Measurements from ENCODE around the gene SEPTIN1. TPM values are rescaled to one million over a fixed set of nuclear protein-coding genes. Genes with fewer than 3 reads are reported as not detected.

SEPTIN1 gene
- total RNA-seq, 2 experiments from 2014 or later = 133 to 181 TPM

DNA sequence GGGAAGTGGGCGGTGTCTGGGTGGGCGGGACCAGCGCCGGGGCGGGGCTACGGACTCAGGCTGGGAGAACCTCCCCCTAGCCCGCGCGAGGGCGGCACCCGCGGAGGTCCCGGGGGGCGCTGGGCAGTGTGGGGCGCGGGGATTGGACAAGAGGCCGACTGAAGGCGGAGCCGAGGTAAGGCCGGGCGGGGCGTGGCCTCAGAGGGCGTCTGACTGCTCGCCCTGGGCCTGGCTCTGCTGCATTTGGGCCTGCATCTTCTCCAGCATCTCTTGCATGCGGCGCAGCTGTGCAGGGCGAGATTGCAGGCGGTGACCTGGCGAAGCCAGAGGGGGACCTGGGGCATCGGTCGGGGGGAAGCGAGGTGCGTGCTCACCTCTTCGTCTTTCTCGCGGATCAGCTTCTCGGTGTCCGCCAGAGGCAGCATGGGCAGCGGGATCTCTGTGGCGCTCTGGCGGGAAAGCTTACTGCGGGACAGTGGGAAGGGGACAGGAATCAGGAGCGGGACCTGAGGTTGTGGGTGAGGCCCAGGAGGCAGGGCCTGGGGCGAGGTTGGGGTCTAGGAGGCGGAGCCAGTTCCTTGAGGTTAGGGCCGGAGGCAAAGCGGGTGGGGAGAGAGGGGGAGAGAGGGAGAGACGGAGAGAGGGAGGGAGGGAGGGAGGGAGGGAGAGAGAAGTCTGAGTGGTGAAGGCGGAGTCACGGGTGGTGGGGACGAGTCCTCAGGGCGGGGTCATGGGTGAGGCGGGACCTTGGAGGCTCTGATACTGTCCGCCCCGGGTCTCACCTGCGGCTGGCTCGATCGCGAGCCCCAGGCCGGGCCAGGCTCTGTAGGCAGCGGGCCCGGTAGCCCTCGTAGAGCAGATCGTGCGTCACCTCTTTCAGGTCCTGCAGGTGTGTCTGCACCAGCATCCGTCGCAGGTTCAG, 3.9 kb downstream of the SEPTIN1 start:
- intact Hi-C loops (cut with micrococcal nuclease; ENCODE audit: unreplicated experiment) = loop anchor here (1.0 to 10.0 kb wide), 3 partner anchors 17 to 384 kb away; partner anchors contain the start of genes HIRIP3, INO80E and ZNF48
- no peaks in the 10 kb centered on the region for H3K9me3 ChIP-seq (ENCODE audit: low read length)
- H3K4me2 ChIP-seq (ENCODE audit: low read length) = peak overlapping the region; percentile 100
- ChIA-PET POLR2A (interaction anchor here (0.7 to 2.8 kb wide), 2 partner anchors 7 to 19 kb away, joined by 5 to 10 read pairs; partner anchors contain the start of gene TBC1D10B), CTCF (ENCODE audit: unreplicated experiment) (interaction anchor here (0.6 kb wide), 1 partner anchor 246 kb away, joined by 5 read pairs; no protein-coding TSS in a partner anchor)
- H3K4me3 ChIP-seq (ENCODE audit: low read depth, low read length, poor library complexity, severe bottlenecking) = peak overlapping the region; percentile 74
- H4K20me1 ChIP-seq (ENCODE audit: insufficient read depth, low read length) = no peaks in the 10 kb centered on the region
- no peak overlapping the region for H2AFZ ChIP-seq (ENCODE audit: low read length)
- H3K36me3 ChIP-seq (ENCODE audit: insufficient read depth, low read length) = peaks cover 21% of the 10 kb centered on the region
- H3K79me2 ChIP-seq (ENCODE audit: insufficient read depth, low read depth, low read length) = peaks cover 34% of the 10 kb centered on the region; the same call in 1 of the 2 replicates
- BruUV-seq (replicated peaks) = TSS peak; percentile 41
- H3K9me2 ChIP-seq (ENCODE audit: insufficient read depth, low read length) = no peaks in the 10 kb centered on the region
- peaks cover 52% of the 10 kb centered on the region for H3K4me1 ChIP-seq (ENCODE audit: insufficient read depth, low read length, poor library complexity, severe bottlenecking)
- DNase-seq (ENCODE audit: low spot score) = peak; percentile 99
- TF ChIP-seq, protein P1, sequence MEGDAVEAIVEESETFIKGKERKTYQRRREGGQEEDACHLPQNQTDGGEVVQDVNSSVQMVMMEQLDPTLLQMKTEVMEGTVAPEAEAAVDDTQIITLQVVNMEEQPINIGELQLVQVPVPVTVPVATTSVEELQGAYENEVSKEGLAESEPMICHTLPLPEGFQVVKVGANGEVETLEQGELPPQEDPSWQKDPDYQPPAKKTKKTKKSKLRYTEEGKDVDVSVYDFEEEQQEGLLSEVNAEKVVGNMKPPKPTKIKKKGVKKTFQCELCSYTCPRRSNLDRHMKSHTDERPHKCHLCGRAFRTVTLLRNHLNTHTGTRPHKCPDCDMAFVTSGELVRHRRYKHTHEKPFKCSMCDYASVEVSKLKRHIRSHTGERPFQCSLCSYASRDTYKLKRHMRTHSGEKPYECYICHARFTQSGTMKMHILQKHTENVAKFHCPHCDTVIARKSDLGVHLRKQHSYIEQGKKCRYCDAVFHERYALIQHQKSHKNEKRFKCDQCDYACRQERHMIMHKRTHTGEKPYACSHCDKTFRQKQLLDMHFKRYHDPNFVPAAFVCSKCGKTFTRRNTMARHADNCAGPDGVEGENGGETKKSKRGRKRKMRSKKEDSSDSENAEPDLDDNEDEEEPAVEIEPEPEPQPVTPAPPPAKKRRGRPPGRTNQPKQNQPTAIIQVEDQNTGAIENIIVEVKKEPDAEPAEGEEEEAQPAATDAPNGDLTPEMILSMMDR (conservative IDR thresholded peaks at IDR 0.05; ENCODE audit: low read length) = no peak
- no peak for TF ChIP-seq EZH2phosphoT487 (IDR thresholded peaks at IDR 0.05; ENCODE audit: borderline replicate concordance, low read depth, low read length)
- peak overlapping the region; percentile 97 for H3K27ac ChIP-seq (ENCODE audit: low read depth, low read length, poor library complexity, severe bottlenecking)

DNA sequence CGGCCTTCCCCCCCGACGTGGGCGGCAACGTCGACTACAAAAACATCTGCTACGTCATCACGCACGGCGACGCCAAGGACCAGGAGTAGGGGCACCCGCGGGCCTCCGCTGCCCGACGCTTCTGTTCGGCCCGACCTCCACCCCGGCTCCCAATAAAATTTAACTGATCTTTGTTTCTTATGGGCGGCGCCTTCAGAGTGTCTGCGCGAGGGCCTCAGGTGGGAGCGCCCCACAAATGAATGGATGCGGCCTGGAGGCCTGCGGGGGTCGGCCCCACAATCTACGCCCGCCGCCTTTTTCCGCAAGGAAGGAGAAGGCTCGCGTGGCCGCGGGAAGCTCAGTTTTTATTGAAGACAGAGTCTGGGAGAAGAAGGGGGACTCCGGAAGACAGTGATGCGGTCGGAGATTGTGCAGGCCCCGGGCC, 4.5 kb downstream of the SEPTIN1 start:
- Histone ChIP-seq H3K9me3 (ENCODE audit: low read length) (no peaks in the 10 kb centered on the region), H3K79me2 (ENCODE audit: insufficient read depth, low read depth, low read length) (peaks cover 31% of the 10 kb centered on the region; the same call in 1 of the 2 replicates), H3K4me1 (ENCODE audit: insufficient read depth, low read length, poor library complexity, severe bottlenecking) (peaks cover 50% of the 10 kb centered on the region), H2AFZ (ENCODE audit: low read length) (peak overlapping the region; percentile 47; the same call in 1 of the 2 replicates), H3K4me3 (ENCODE audit: low read depth, low read length, poor library complexity, severe bottlenecking) (peak overlapping the region; percentile 74), H3K36me3 (ENCODE audit: insufficient read depth, low read length) (peaks cover 21% of the 10 kb centered on the region), H3K9me2 (ENCODE audit: insufficient read depth, low read length) (no peaks in the 10 kb centered on the region), H3K4me2 (ENCODE audit: low read length) (peak overlapping the region; percentile 100), H3K27ac (ENCODE audit: low read depth, low read length, poor library complexity, severe bottlenecking) (peak overlapping the region; percentile 97), H4K20me1 (ENCODE audit: insufficient read depth, low read length) (no peaks in the 10 kb centered on the region)
- no TSS peak for BruUV-seq (replicated peaks)
- no peak for TF ChIP-seq EZH2phosphoT487 (IDR thresholded peaks at IDR 0.05; ENCODE audit: borderline replicate concordance, low read depth, low read length)
- TF ChIP-seq, protein P1 (conservative IDR thresholded peaks at IDR 0.05; ENCODE audit: low read length) = no peak
- intact Hi-C loops (cut with micrococcal nuclease; ENCODE audit: unreplicated experiment) = loop anchor here (1.0 to 10.0 kb wide), 3 partner anchors 17 to 383 kb away; partner anchors contain the start of genes HIRIP3, INO80E and ZNF48
- ChIA-PET CTCF (ENCODE audit: unreplicated experiment) (interaction anchor here (0.6 kb wide), 1 partner anchor 247 kb away, joined by 5 read pairs; no protein-coding TSS in a partner anchor), POLR2A (interaction anchor here (0.7 kb wide), 1 partner anchor 20 kb away, joined by 5 read pairs; no protein-coding TSS in a partner anchor)
- peak; percentile 86 for DNase-seq (ENCODE audit: low spot score)

Measured in OCI-LY7 (cell line).